H54 (cell line): Measurements from ENCODE around the gene FGF2.
"Not testable (repeated sequence)": the region's sequence is repeated elsewhere in the genome, so short reads cannot be mapped to it uniquely, and the experiment has no call there.

Source experiments
- DNase-seq: peaks from one replicate; pipeline ENCODE4 v3.0.0; 2011; ENCODE audit warnings: low spot score, mixed read lengths; ENCODE audit not compliant: insufficient read length
- FAIRE-seq: peaks from 3 replicates; lab custom pipeline; 2011; peaks lifted over from hg19 to GRCh38; lab: Jason Lieb, UNC
- POLR2A ChIP-seq: IDR thresholded peaks from 2 replicates; pipeline ENCODE4 v1.6.1; 2011; ENCODE audit warnings: low read depth, mild to moderate bottlenecking, low read length

Gene FGF2

DNA sequence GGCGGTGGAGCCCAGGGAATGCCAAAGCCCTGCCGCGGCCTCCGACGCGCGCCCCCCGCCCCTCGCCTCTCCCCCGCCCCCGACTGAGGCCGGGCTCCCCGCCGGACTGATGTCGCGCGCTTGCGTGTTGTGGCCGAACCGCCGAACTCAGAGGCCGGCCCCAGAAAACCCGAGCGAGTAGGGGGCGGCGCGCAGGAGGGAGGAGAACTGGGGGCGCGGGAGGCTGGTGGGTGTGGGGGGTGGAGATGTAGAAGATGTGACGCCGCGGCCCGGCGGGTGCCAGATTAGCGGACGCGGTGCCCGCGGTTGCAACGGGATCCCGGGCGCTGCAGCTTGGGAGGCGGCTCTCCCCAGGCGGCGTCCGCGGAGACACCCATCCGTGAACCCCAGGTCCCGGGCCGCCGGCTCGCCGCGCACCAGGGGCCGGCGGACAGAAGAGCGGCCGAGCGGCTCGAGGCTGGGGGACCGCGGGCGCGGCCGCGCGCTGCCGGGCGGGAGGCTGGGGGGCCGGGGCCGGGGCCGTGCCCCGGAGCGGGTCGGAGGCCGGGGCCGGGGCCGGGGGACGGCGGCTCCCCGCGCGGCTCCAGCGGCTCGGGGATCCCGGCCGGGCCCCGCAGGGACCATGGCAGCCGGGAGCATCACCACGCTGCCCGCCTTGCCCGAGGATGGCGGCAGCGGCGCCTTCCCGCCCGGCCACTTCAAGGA lies at the start of gene FGF2:
TSS of gene FGF2 (plus strand) at position 279 of the 705 bp plus-strand sequence. CDS start at position 623, 344 bp downstream.
- DNase-seq (no peak), FAIRE-seq (no peak)
- peak; percentile 94 for TF ChIP-seq POLR2A

DNA sequence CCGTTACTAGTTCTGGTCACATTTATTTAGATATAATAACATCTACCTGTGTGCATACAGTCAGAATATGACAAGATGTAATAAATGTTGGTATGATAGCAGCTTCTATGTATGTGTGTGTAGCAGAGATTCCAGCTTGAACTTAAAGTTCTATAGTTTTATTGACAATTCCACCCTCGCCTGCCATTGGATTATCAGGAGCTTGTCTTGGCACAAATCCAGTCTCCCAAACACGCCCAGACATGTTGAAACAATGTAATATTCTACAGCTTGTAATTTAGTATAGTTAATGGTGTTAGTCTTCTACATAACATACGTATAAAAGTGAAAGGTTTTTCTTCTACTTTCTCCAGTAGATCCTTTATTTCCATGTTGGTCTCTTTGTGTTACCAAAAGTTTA lies 49.7 kb upstream of the FGF2 start:
- DNase-seq (no peak), FAIRE-seq (no peak)
- no peak for TF ChIP-seq POLR2A

DNA sequence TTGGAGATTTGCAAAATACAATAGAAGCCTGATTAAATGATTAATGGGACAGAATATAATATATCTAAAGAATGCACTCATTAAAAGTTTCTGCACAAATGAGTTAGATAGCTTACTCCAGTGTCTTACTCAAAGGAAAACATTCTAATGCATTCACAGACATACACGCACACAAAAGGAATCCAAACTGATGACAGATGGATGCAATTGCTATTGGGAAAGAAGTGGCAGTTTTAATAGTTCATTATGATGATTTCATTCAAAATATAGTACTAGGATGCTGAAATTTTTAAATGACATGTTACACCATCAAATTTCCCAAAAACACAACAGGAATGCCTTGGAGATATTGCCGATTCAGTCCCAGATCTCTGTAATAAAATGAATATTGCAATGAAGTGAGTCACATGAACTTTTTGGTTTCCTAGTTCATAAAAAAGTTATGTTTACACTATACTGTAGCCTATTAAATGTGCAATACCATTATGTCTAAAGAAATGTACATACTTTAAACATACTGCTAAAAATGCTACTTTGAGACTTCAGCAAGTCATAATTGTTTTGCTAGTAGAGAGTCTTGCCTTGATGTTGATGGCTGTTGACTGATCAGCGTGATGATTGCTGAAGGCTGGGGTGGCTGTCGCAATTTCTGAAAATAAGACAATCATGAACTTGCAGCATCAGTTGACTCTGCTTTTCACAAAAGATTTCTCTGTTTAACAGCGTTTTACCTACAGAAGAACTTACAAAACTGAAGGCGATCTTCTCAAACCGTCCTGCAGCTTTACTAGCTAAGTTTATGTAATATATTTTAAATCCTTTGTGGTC lies 48.6 kb upstream of the FGF2 start:
- no peak for TF ChIP-seq POLR2A
- DNase-seq (no peak), FAIRE-seq (peak; percentile 6)

- DNase-seq: no peak
- no peak for TF ChIP-seq POLR2A
- peak; percentile 57 for FAIRE-seq
These were observed 45.1 kb upstream of the FGF2 start for GRCh38 chr4:122781486-122781885.

GRCh38 chr4:122783301-122784215 lies 43.1 kb upstream of the FGF2 start:
- FAIRE-seq (peak; percentile 98), DNase-seq (peak; percentile 54)
- no peak for TF ChIP-seq POLR2A

DNA sequence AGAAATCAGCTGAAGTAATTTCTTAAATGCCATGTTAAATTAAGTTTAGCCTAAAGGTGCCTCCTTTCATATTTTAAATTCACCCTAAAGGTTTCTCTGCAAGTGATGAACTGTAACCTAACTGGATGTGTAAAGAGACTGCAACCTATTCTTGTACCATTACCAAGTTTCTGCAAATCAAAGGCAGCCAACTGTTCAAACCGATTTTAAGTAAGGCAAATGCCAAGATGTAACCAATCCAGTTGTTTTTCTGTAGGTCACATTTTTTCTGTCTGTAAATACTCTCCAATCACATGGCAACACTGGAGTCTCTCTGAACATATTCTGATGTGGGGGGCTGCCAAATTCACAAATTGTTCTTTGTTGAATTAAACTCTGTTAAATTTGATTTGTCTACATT lies 42.4 kb upstream of the FGF2 start:
- DNase-seq (no peak), FAIRE-seq (no peak)
- no peak for TF ChIP-seq POLR2A

DNA sequence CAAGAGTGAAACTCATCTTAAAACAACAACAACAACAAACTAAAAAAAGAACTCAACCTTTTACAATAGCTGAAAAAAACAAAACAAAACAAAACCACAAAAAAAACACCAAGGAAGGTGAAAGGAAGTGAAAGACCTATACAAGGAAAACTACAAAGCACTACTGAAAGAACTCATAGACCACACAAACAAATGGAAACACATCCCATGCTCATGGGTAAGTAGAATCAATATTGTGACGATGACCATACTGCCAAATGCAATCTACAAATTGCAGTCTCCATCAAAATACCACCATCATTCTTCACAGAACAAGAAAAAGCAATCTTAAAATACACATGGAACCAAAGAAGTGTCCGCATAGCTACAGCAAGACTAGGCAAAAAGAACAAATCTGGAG lies 41.5 kb upstream of the FGF2 start:
- no peak for TF ChIP-seq POLR2A
- DNase-seq (no peak), FAIRE-seq (no peak)

DNA sequence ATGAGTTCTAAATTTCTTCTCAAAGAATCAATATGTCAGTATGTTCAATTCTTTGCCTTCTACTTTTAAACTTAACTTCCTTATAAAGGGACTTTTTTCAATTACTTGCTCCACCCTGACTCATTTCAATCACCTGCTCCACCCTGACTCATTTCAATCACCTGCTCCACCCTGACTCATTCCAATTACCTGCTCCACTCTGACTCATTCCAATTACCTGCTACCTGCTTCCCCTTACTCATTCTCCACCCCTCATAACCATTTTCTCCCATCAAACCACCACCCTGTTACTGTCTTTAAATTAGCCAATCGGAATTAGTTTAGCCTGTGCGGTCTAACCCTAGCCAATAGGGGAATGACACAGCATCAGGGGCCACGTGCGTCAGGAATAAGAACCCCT lies 40.3 kb upstream of the FGF2 start:
- not testable (repeated sequence) for DNase-seq, FAIRE-seq

DNA sequence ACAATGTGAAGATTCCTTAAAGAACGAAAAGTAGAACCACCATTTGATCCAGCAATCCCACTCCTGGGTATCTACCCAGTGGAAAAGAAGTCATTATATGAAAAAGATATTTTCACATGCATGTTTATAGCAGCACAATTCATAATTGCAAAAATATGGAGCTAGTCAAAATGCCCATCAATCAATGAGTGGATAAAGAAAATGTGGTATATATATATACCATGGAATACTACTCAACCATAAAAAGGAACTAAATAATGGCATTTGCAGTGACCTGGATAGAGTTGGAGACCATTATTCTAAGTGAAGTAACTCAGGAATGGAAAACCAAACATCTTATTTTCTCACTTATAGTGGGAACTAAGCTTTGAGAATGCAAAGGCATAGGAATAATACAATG lies 39.7 kb upstream of the FGF2 start:
- not testable (repeated sequence) for DNase-seq, FAIRE-seq

DNA sequence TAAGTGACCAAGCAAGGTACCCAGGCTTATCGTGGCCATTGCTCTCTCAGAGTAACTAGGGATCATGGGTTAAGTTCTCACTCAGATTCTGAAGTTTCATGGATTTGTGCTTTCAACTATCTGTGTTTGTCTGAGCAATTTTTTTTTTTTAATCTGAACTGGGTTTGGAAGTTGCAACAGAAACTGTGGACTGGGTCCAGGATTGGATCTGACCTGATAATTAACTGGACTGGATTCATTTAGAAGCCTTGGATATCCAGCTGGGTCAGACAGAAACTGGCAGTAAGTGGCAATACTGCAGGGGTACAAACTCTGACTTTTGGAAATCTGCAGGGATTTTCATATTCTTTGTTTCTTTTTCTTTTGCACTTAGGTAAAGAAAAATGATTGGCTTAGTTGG lies 38.7 kb upstream of the FGF2 start:
- FAIRE-seq (no peak), DNase-seq (no peak)
- no peak for TF ChIP-seq POLR2A

DNA sequence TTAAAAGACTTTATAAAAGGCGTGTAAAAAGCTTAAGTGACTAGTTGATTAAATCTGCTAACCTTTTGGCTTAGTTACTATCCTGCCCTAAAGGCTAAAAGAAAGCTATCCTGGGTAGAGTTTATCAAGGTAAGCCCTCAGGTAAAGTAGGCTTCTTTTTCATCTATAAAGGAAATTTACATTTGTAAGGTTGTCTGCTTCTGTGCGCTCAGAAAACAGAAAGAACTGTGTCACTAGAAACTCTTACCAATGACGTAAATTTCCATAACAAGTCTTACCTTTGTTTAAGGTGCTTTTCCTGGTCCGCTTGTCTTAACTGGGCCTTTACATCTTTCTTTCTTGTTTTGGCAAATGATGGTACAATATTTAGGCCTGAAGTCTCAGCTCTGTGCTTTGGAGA lies 37.7 kb upstream of the FGF2 start:
- no peak for FAIRE-seq
- no peak for TF ChIP-seq POLR2A
- DNase-seq: no peak

GRCh38 chr4:122793811-122794210 lies 32.8 kb upstream of the FGF2 start:
- DNase-seq (no peak), FAIRE-seq (no peak)
- TF ChIP-seq POLR2A: no peak

GRCh38 chr4:122796801-122797404 lies 29.7 kb upstream of the FGF2 start:
- DNase-seq: no peak
- no peak for TF ChIP-seq POLR2A
- FAIRE-seq: no peak
